Measurements from ENCODE around the gene CHN2.

CHN2 gene

DNA sequence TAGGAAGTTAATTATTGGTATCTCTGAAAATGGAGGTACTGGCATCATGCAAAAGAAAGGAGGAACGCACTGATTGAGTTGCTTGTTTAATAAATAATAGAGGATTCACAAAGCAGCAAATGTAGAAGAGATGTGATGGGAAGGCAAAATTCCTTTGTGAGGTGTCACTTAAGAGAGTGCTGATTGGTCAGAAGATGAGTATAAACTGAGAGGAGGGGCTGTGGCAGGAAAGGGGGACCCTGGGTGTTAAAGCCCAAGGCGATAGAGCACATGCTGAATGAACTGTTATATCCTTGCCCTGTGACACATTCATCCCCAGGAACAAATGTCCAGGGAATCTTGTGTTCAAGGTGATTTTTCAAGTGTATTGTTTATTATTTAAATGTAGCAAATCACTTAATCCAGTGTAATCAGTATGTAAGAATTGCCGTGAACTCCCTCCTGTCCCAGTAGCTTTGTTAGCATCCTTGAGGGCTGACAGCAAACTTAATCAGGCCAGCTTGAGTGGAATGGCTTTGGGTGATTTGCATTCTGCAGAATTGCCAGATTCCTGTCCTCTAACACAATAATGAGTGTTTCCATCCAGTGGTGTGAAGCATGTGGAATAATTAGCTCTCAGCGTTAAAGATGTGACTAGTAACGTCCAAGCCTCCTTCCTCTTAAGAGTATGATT is 111.9 kb downstream of the CHN2 start (continued):
- TF ChIP-seq PPARA (CRISPR knock-in tag; IDR thresholded peaks at IDR 0.05; ENCODE audit: borderline replicate concordance) = no peak
- TF ChIP-seq SNAI2 (CRISPR knock-in tag; IDR thresholded peaks at IDR 0.05) = no peak
- no peak for TF ChIP-seq RARB (CRISPR knock-in tag; IDR thresholded peaks at IDR 0.05)

- TF ChIP-seq CSDC2 (CRISPR knock-in tag; IDR thresholded peaks at IDR 0.05) = no peak
- no peak for TF ChIP-seq TCF4 (CRISPR knock-in tag; IDR thresholded peaks at IDR 0.05; ENCODE audit: borderline replicate concordance)
- no peak for TF ChIP-seq BACH2 (CRISPR knock-in tag; IDR thresholded peaks at IDR 0.05; ENCODE audit: borderline replicate concordance)
- TF ChIP-seq ZNF565 (CRISPR knock-in tag; conservative IDR thresholded peaks at IDR 0.05; ENCODE audit: low read depth) = no peak
- no peak for TF ChIP-seq ARNTL (CRISPR knock-in tag; IDR thresholded peaks at IDR 0.05; ENCODE audit: borderline replicate concordance, low read depth)
- TF ChIP-seq, protein P1, sequence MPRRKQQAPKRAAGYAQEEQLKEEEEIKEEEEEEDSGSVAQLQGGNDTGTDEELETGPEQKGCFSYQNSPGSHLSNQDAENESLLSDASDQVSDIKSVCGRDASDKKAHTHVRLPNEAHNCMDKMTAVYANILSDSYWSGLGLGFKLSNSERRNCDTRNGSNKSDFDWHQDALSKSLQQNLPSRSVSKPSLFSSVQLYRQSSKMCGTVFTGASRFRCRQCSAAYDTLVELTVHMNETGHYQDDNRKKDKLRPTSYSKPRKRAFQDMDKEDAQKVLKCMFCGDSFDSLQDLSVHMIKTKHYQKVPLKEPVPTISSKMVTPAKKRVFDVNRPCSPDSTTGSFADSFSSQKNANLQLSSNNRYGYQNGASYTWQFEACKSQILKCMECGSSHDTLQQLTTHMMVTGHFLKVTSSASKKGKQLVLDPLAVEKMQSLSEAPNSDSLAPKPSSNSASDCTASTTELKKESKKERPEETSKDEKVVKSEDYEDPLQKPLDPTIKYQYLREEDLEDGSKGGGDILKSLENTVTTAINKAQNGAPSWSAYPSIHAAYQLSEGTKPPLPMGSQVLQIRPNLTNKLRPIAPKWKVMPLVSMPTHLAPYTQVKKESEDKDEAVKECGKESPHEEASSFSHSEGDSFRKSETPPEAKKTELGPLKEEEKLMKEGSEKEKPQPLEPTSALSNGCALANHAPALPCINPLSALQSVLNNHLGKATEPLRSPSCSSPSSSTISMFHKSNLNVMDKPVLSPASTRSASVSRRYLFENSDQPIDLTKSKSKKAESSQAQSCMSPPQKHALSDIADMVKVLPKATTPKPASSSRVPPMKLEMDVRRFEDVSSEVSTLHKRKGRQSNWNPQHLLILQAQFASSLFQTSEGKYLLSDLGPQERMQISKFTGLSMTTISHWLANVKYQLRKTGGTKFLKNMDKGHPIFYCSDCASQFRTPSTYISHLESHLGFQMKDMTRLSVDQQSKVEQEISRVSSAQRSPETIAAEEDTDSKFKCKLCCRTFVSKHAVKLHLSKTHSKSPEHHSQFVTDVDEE (CRISPR knock-in tag; IDR thresholded peaks at IDR 0.05) = no peak
- TF ChIP-seq ZNF8 (CRISPR knock-in tag; IDR thresholded peaks at IDR 0.05) = no peak
- TF ChIP-seq TOX (CRISPR knock-in tag; IDR thresholded peaks at IDR 0.05; ENCODE audit: borderline replicate concordance) = no peak
- TF ChIP-seq, protein P2, sequence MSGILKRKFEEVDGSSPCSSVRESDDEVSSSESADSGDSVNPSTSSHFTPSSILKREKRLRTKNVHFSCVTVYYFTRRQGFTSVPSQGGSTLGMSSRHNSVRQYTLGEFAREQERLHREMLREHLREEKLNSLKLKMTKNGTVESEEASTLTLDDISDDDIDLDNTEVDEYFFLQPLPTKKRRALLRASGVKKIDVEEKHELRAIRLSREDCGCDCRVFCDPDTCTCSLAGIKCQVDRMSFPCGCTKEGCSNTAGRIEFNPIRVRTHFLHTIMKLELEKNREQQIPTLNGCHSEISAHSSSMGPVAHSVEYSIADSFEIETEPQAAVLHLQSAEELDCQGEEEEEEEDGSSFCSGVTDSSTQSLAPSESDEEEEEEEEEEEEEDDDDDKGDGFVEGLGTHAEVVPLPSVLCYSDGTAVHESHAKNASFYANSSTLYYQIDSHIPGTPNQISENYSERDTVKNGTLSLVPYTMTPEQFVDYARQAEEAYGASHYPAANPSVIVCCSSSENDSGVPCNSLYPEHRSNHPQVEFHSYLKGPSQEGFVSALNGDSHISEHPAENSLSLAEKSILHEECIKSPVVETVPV (CRISPR knock-in tag; IDR thresholded peaks at IDR 0.05) = no peak
- no peak for TF ChIP-seq OSR1 (CRISPR knock-in tag; IDR thresholded peaks at IDR 0.05)
- TF ChIP-seq ZC3H10 (CRISPR knock-in tag; IDR thresholded peaks at IDR 0.05) = no peak
- no peak for TF ChIP-seq RARB (CRISPR knock-in tag; IDR thresholded peaks at IDR 0.05)
- TF ChIP-seq ISL1 (CRISPR knock-in tag; IDR thresholded peaks at IDR 0.05) = no peak
- TF ChIP-seq GLIS3 (CRISPR knock-in tag; IDR thresholded peaks at IDR 0.05) = no peak
- TF ChIP-seq POU6F1 (CRISPR knock-in tag; IDR thresholded peaks at IDR 0.05; ENCODE audit: borderline replicate concordance, low read depth) = no peak
- no peak for TF ChIP-seq PATZ1 (CRISPR knock-in tag; IDR thresholded peaks at IDR 0.05; ENCODE audit: borderline replicate concordance)
- no peak for TF ChIP-seq CREB5 (CRISPR knock-in tag; IDR thresholded peaks at IDR 0.05; ENCODE audit: low read depth)
- ATAC-seq = no peak
Observed at GRCh38 chr7:29308424-29308823, 113.8 kb downstream of the CHN2 start.

DNA sequence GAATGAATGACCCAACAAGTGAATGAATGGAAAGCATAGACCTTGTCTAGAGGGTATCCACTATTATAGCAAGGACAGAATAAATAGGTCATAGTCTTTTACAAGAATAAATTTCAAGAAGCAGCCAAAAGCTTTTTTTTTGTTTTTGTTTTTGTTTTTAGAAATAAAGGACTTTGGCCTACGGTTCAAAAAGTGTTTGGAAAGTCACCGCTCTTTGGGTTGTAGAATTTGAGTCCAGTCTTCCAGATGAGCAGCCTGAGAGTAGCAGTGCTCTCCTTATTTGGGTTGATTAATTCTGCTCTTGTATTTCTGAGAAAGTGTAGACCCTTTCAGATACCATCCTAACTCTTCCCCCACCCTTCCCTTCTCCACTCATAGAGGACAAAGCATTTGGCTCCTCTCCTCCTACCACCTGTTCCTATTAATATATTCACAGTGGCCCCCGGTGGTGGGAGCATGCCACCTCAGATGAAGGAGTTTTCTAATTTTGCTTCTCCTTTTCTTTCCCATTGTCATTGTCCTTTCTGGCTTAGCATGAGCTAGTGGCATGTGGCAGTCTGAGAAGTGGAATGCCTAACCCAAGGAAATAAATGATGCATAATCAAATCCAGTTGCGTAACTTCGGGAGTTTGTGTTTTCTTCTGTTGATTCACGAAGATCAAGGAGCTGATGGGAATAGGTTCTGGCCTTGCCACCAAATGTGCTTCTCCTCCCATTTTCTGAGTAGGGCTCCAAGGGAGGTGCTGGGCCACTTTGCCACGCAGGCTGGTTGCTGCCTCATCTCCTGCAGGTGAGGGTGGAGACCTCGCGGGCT is 114.7 kb downstream of the CHN2 start:
- TF ChIP-seq, protein P1 (CRISPR knock-in tag; IDR thresholded peaks at IDR 0.05) = no peak
- TF ChIP-seq SNAI2 (CRISPR knock-in tag; IDR thresholded peaks at IDR 0.05) = no peak
- TF ChIP-seq ZNF70 (CRISPR knock-in tag; IDR thresholded peaks at IDR 0.05) = no peak
- TF ChIP-seq CSDC2 (CRISPR knock-in tag; IDR thresholded peaks at IDR 0.05) = no peak
- TF ChIP-seq PATZ1 (CRISPR knock-in tag; IDR thresholded peaks at IDR 0.05; ENCODE audit: borderline replicate concordance) = no peak
- TF ChIP-seq ZFP30 (CRISPR knock-in tag; IDR thresholded peaks at IDR 0.05) = no peak
- ATAC-seq = no peak

Measured in SK-N-SH treated with all-trans-retinoic acid at 6 μM for 48 hours (cell line).